ENCODE results near the gene AGTR1. TPM values are rescaled to one million over a fixed set of nuclear protein-coding genes. Genes with fewer than 3 reads are reported as not detected.

The AGTR1 gene
- total RNA-seq, 1 experiment from 2014 or later: not detected

DNA sequence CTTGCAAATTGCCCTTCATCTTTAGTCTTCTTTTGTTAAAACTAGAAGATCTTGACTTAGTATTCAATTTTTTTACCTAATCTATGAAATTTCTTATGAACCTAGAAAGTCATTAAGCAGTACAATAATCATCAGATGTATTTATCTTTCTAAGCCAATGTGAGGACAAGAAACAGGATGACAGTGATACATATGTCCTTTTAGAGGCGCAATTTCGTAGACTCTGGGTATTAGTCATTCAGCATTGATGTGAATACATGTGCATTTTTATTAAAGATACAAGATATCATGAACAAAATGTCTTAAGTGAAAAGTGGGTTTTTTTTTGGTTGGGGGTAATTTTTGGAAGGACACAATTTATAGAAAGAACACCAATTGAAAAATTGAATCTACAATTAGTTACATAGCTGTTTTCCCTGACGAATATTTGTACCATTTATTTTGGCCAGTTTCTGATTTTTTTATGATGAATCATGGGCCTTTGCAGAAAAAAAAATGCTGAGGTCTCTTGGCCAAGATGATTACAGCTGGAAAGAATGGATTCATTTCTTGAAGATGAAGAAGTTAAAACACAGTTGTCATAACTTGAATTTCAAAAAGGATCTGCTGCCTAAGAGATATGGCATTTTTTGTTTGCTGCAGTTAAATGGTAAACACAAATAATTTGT is 48.9 kb upstream of the AGTR1 start:
- no peak overlapping the region for H3K4ac ChIP-seq (ENCODE audit: low read depth, low read length)
- Mint-ChIP-seq H3K27me3 (ENCODE audit: low read depth) (no peaks in the 10 kb centered on the region; the same call in 1 of the 2 replicates), H3K4me3 (no peak overlapping the region), H3K9me3 (no peaks in the 10 kb centered on the region), H3K27ac (no peak overlapping the region), H3K36me3 (ENCODE audit: insufficient read depth in 1 of 3, low read depth in 3 of 3) (no peaks in the 10 kb centered on the region), H3K4me1 (peaks cover 6% of the 10 kb centered on the region in 2 experiments)
- no peak overlapping the region for H2BK5ac ChIP-seq (ENCODE audit: insufficient read length, low read length)
- no peak overlapping the region for H3T11ph ChIP-seq (ENCODE audit: low read length)
- DNase-seq: no peak
- no peak overlapping the region for H3K4me2 ChIP-seq (ENCODE audit: insufficient read depth, insufficient read length, low read length)
- H4K20me1 ChIP-seq (ENCODE audit: control insufficient read depth, insufficient read depth, insufficient read length): no peaks in the 10 kb centered on the region
- no peak overlapping the region for H2BK12ac ChIP-seq (ENCODE audit: insufficient read length, low read depth, low read length)
- no peak overlapping the region for H3K56ac ChIP-seq (ENCODE audit: insufficient read length, low read depth, low read length)
- H3K79me1 ChIP-seq (ENCODE audit: insufficient read depth, low read depth, low read length, poor library complexity, severe bottlenecking): no peaks in the 10 kb centered on the region
- no peak overlapping the region for H3K9ac ChIP-seq (ENCODE audit: extremely low read depth, insufficient read length, low read length)
- H2AFZ ChIP-seq (ENCODE audit: low read length): no peak overlapping the region
- H3K4me1 ChIP-seq (ENCODE audit: insufficient read depth, low read length): no peaks in the 10 kb centered on the region
- no peak overlapping the region for H2AK5ac ChIP-seq (ENCODE audit: insufficient read length, low read length)
- no peak overlapping the region for H2BK15ac ChIP-seq (ENCODE audit: low read depth, low read length)
- no peak overlapping the region for H3K27ac ChIP-seq (ENCODE audit: insufficient read length, low read depth, low read length)
- no peaks in the 10 kb centered on the region for H3K79me2 ChIP-seq (ENCODE audit: insufficient read depth, low read length)
- no peaks in the 10 kb centered on the region for H3K9me3 ChIP-seq (ENCODE audit: control insufficient read depth, low read depth, low read length)
- no peak overlapping the region for H4K8ac ChIP-seq (replicated peaks; ENCODE audit: insufficient read length, low read depth, low read length)
- WGBS (ENCODE audit: extremely low coverage, insufficient read length, low lambda C conversion rate): no CpG with 5 or more reads among the region's 3 CpGs
- TF ChIP-seq, protein P1, sequence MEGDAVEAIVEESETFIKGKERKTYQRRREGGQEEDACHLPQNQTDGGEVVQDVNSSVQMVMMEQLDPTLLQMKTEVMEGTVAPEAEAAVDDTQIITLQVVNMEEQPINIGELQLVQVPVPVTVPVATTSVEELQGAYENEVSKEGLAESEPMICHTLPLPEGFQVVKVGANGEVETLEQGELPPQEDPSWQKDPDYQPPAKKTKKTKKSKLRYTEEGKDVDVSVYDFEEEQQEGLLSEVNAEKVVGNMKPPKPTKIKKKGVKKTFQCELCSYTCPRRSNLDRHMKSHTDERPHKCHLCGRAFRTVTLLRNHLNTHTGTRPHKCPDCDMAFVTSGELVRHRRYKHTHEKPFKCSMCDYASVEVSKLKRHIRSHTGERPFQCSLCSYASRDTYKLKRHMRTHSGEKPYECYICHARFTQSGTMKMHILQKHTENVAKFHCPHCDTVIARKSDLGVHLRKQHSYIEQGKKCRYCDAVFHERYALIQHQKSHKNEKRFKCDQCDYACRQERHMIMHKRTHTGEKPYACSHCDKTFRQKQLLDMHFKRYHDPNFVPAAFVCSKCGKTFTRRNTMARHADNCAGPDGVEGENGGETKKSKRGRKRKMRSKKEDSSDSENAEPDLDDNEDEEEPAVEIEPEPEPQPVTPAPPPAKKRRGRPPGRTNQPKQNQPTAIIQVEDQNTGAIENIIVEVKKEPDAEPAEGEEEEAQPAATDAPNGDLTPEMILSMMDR (conservative IDR thresholded peaks at IDR 0.05): no peak
- H3K27me3 ChIP-seq (ENCODE audit: insufficient read depth, low read length): no peaks in the 10 kb centered on the region
- H3K18ac ChIP-seq (ENCODE audit: insufficient read length, low read depth, low read length): no peak overlapping the region
- no peak overlapping the region for H4K91ac ChIP-seq (ENCODE audit: insufficient read length, low read depth, low read length)
- no peak overlapping the region for H3K14ac ChIP-seq (ENCODE audit: insufficient read depth, low read length)
- H4K5ac ChIP-seq (ENCODE audit: insufficient read length, low read depth, low read length): no peak overlapping the region
- H3K23ac ChIP-seq (ENCODE audit: insufficient read length, low read depth, low read length): no peak overlapping the region
- no peaks in the 10 kb centered on the region for H3K23me2 ChIP-seq (ENCODE audit: insufficient read length, low read depth, low read length, poor library complexity, severe bottlenecking)
- H2BK120ac ChIP-seq (ENCODE audit: low read depth, low read length, poor library complexity, severe bottlenecking): no peak overlapping the region
- H2BK20ac ChIP-seq (ENCODE audit: low read depth, low read length, poor library complexity, severe bottlenecking): no peak overlapping the region

Data from H9 (cell line).